Fibroblast of the aortic adventitia (primary cell): Measurements from ENCODE around the gene MOGAT1. TPM values are rescaled to one million over a fixed set of nuclear protein-coding genes. Genes with fewer than 3 reads are reported as not detected.

Experiments used
- DNase-seq: peaks from one replicate; pipeline ENCODE4 v3.0.0-alpha.2; 2010; ENCODE audit warnings: low read depth
- H3K4me3 ChIP-seq: 2 replicates; pipeline ENCODE4 v1.5.1; 2011; ENCODE audit warnings: low read depth, mild to moderate bottlenecking, control low read depth, low read length, moderate library complexity
- total RNA-seq: library from RNA; depleted of rRNA; stranded (reverse); fragments of >200 nt; gene quantifications from 2 replicates; pipeline ENCODE4 v1.2.3, GENCODE V29; 2012; ENCODE audit warnings: low replicate concordance
- TF ChIP-seq, protein P1 (sequence below): IDR thresholded peaks from 2 replicates; pipeline ENCODE4 v1.5.1; 2011; ENCODE audit warnings: mild to moderate bottlenecking, low read length, control low read depth, inconsistent platforms; ENCODE audit not compliant: insufficient read depth

Gene MOGAT1
- total RNA-seq, 1 donor, result not detected

DNA sequence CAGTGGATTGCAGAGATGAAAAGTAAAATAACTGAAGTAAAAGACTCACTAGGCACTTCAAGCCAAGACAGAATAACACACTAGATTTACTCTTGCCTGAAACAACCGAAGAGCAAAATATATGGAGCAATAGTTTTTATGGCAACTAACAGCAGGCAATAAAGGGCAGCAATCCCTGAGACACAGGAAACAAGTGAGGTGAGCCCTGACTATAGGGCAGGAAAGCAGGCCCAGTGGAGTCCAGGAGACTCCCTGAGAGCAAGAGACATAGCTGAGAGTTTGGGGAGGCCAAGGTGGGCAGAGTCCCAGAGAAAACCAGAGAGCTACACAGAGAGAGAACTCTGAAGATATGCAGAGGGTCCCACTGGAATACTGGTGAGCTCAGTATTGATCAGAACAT, 34.4 kb upstream of the MOGAT1 start:
- TF ChIP-seq, protein P1, sequence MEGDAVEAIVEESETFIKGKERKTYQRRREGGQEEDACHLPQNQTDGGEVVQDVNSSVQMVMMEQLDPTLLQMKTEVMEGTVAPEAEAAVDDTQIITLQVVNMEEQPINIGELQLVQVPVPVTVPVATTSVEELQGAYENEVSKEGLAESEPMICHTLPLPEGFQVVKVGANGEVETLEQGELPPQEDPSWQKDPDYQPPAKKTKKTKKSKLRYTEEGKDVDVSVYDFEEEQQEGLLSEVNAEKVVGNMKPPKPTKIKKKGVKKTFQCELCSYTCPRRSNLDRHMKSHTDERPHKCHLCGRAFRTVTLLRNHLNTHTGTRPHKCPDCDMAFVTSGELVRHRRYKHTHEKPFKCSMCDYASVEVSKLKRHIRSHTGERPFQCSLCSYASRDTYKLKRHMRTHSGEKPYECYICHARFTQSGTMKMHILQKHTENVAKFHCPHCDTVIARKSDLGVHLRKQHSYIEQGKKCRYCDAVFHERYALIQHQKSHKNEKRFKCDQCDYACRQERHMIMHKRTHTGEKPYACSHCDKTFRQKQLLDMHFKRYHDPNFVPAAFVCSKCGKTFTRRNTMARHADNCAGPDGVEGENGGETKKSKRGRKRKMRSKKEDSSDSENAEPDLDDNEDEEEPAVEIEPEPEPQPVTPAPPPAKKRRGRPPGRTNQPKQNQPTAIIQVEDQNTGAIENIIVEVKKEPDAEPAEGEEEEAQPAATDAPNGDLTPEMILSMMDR, result no peak
- DNase-seq, result no peak
- H3K4me3 ChIP-seq, result no peak overlapping the region

DNA sequence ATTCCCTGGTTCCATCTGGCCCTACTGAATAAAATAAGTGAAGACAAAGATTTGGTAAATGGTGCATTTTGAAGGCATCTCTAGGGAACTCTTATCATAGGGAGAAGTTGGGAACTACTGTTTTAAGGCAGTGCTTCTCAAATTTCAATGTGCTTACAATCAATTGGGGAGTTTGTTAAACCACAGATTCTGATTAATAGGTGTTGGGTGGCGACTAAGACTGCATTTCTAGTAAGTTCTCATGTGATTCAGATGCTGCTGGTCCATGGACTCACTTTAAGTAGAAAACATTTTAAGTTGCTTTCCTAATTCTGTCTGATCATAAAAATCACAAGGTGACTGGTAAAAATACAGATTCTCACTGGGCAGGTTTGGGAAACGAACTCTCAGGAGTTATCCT, 30.1 kb upstream of the MOGAT1 start:
- no peak for DNase-seq
- TF ChIP-seq, protein P1, result no peak
- no peak overlapping the region for H3K4me3 ChIP-seq

DNA sequence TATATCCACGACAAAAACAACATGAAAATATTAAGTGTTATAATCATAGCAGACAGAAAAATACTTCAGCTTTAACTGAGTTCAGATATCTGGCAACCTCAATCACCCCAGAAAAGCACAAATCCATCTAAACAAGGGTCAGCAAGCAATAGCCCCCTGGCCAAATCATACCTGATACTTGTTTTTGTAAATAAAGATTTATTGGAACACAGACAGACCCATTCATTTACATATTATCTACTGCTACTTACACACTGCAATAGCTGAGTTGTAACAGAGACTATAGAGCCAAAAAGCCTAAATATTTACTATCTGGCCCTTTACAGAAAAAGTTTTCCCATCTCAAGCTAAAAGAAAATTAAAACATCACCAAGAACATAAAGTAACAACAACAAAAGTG, 28.3 kb upstream of the MOGAT1 start:
- DNase-seq, result no peak
- no peak overlapping the region for H3K4me3 ChIP-seq
- TF ChIP-seq, protein P1, result no peak

DNA sequence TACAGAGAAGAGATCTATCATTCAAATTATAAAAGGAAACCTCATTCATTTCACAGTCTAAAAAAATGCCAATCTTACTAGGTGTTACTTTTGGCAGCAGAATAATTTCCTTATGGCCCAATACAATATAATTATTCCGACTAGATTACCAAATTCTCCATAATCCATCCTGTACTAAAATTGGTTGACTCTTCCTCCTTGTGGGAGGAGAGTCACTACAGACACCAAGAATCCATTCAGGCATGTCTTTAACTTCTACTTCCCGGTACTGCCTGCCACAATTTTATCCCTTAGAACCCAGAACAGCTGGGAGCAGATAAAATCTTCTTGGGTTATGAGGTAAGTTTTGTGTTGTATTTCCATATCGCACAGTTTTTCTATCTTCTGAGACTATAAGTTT, 25.4 kb upstream of the MOGAT1 start:
- H3K4me3 ChIP-seq, result no peak overlapping the region
- DNase-seq, result no peak
- TF ChIP-seq, protein P1, result no peak

DNA sequence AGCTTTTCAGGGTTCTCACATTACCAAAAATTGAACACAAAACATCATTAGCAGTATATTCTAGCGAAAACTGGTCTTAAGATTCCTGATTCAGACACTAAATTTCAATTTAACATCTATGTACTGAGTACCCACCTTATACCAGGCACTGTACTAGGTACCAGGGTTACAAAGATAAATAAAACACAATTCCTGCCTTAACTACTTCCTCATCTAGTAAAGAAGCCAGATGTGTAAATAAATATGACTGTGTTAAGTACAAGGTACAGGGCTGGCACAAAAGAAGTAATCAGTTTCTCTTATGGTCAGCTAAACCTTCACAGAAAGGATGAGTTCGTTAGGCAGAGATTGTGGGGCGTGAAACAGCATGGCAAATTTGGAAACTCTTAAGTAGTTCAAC, 21.7 kb upstream of the MOGAT1 start:
- no peak overlapping the region for H3K4me3 ChIP-seq
- TF ChIP-seq, protein P1, result no peak
- no peak for DNase-seq

DNA sequence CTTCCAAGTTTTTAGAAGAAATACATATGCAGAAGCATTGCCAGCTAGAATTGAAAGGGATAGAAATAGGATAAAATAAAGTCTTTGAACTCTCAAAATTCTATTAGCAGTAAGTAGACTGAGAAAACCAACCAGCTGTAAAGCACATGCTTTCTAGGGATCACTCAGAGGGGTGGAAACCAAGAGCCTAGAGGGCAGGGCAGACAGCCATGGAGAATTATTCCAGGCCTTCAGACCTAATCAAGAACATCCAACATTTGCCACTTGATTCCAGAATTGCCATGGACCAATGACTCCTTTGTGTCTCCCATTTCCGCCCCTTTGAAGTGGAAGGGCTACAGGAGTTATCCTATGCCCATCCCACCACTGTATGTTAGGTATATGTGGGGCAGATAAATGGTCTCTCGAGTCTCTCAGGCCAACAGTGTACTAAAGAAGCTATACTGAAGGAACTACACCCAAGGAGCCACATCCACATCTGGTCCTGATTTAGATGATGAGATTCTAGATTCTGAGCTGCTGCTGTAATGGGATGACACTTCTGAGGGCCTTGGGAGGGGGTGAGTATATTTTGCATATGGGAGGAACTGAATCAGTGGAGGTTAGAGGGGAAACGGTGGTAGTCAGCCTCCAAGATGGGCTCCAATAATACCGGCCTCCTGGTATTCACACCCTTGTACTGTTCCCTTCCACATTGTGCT, 19.6 kb upstream of the MOGAT1 start:
- no peak for DNase-seq
- TF ChIP-seq, protein P1, result no peak
- H3K4me3 ChIP-seq, result no peak overlapping the region
